GM23248 (cell line): ENCODE data around the gene SCN4B.

Experiments
- EZH2 ChIP-seq: fragments of 200-600 bp; sonication (generic); IDR thresholded peaks from 2 replicates; pipeline ENCODE4 v1.6.1; 2018; ENCODE audit warnings: antibody characterized with exemption, mild to moderate bottlenecking; ENCODE audit not compliant: insufficient read depth, poor library complexity, severe bottlenecking
- EZH2phosphoT487 ChIP-seq: fragments of 200-600 bp; sonication (generic); IDR thresholded peaks from 2 replicates; pipeline ENCODE4 v1.6.1; 2018; ENCODE audit warnings: antibody characterized with exemption, moderate library complexity, mild to moderate bottlenecking, low read depth; ENCODE audit not compliant: insufficient read depth

- TF ChIP-seq EZH2 (no peak), EZH2phosphoT487 (no peak)
These were observed 13.7 kb downstream of the SCN4B start for GRCh38 chr11:118138839-118139420.
